Stimulated activated CD4-positive, alpha-beta T cell treated with anti-CD3 and anti-CD28 coated beads, Interleukin-4, amount 100 ng/mL, for 24 hours (primary cell): ENCODE results near the gene SEC16A.

Experiments
- DNase-seq: peaks from one replicate; pipeline ENCODE4 v3.0.0-alpha.2; 2020

The SEC16A gene

DNA sequence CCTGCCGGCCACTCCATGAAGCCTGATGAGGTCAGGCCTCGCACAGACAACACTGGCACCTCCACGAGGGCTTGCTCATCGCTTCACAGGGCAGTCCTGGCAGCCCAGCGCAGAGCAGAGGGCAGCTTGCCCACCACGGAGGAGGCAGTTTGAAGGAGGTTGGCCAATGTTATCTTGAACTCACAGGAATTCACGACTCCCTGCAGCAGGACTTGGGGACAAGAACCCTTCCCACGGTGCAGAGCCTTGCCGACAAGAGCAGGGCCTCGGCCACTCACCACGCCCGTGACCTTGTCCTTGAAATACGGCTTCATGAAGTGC lies 87.9 kb downstream of the SEC16A start:
- DNase-seq = no peak

DNA sequence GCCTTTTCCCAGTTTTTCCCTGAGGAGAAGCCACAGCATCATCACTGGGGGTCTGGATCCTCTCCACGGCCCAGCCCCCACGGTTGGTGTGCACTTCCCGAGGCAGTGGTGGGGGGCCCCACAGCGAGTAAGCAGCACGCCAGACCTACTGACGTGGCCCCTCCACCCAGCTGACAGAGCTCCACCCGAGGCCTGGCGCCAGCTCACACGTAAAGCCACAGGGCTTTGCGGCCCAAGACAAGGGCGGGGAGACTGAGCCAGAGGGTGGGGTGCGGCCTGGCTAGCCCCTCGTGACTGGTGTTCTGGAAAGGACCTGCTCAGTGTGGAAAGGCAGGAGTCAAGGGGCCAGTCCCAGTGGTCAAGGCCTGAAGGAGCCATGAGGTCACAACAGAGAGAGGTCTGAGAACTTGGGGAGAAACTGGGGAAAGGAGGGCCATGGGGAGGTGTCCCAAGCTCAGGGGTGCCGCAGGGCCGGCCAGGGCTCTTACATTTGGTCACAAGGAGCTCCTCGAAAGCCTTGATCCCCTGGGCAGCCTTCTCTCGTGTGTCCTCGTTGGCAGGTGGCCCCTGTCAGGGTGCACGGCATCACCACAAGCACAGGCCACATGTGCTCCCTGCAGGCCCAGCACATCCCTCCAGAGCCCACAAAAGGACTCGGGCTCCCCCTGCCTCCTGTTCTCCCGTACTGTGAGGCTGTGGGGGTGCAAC lies 88.4 kb downstream of the SEC16A start:
- DNase-seq = no peak

DNA sequence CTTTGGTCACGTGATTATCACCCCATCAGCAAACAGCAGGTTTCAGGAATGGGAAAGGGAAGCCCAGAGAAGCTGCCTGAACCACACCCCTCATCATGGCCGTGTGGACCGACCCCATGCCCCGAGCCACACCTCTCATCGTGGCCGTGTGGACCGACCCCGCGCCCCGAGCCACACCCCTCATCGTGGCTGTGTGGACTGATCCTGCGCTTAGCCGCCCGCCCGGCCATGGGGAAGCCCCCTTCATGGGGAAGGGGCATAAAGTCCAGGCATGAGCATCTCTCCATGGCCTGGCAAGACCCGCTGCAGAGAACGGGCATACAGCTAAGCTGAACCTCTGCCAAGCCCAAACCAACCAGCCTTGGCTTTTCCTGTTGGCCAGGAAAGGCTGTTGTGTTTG lies 89.3 kb downstream of the SEC16A start:
- no peak for DNase-seq

DNA sequence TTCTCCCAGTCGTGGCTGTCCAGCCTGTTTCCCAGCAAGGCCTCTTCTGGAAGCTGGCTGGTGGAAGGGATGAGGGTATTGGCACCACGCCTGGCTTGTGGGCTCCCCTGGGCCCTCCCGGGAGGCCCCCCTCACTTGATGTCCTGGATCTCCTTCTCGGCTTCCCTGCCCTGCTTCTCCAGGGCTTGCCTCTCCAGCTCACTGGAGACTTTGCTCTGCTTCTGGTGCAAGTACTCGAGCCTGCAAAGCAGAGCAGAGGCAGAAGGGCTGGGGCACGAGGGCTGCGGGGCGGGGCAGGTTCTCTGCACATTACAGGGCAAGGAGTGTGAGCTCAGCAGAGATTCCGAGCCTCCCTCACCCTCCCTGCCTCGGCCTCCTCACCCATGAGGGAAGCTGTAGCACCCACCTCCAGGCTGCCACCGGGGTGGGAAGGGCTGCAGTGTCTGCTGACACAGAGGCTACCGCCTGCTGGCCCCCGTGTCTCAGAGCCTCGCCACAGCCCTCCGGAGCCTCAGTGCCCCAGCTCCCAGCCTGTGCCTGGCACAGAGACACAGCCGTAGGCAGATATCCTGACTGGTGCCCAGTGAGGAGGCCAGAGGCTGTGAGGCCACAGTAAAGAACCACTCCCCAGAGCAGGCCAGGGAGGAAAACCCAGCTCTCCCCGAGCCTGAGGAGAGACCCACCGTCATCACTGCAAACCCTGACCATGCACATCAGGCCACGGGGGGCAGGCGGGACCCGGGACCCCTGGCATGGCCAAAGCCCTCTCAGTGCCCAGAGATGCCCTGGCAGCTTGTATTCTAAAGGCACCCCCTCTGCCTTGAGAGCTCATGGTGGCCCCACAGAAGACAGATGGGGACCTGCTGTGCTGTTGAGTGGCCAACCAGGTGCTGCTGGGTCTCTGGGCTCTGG lies 90.0 kb downstream of the SEC16A start:
- no peak for DNase-seq

DNA sequence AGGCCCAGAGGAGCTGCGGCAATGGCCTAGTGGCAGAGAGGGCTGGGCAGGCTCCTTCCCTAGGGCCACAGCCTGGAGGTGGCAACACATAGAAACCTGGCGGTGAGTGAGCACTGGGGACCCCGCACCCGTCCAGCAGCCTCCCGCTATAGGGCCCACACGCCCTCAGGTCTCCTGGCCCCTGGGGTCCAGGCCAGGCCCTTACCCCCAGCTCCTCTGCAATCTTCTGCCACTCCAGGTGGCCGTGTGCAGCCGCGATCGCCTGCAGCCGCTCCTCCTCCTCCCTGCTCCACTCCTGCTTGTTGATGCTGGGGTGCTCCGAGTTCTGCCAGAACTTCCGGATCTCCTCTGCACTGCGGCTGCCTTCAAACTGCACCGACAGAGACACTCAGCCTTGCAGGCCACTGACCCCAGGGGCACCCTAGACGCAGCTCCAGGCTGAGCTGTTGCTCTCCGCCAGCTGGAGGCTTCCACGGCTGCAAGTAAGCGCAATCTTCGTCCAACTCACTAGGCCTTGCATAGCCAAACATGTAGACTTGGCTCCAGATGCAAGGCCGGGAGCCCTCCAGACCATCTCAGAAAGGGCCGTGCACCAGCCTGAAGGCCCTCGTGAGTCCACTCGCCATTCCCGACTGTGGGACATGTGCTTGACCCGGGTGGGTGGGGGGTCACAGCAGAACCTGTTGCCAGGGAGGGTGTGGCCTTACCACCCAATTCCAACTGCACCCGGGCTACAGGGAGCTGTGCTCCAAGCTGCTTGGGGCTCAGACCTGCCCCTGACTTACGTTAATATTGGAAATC lies 90.9 kb downstream of the SEC16A start:
- DNase-seq = no peak
